ENCODE results near the gene ATP9B. TPM values are rescaled to one million over a fixed set of nuclear protein-coding genes. Genes with fewer than 3 reads are reported as not detected.

Gene ATP9B
- total RNA-seq, 4 donors from 2014 or later: 26.0 to 37.4 (median 30.5) TPM

- no peak for TF ChIP-seq POLR2AphosphoS5 (IDR thresholded peaks at IDR 0.05)
- TF ChIP-seq EP300 (IDR thresholded peaks at IDR 0.05): no peak
- TF ChIP-seq CTCF (IDR thresholded peaks at IDR 0.05): no peak
- no peak for TF ChIP-seq POLR2A (IDR thresholded peaks at IDR 0.05; ENCODE audit: low read depth)
- 94% methylated on average over 24 of the region's 30 CpGs for WGBS
- peaks cover 14 to 17% (median 14%) of the 10 kb centered on the region in 4 donors for H3K36me3 ChIP-seq
- intact Hi-C loops (cut with DNase I): no loop called here
- H3K9me3 ChIP-seq: no peaks in the 10 kb centered on the region
- peak overlapping the region in 3 of 4 donors; percentile 63 to 91 (median 91) for H3K27ac ChIP-seq (replicated peaks in 1 of 4)
- no peak overlapping the region for H3K4me3 ChIP-seq
- DNase-seq (ENCODE audit: extremely low spot score): no peak
- H3K27me3 ChIP-seq: no peaks in the 10 kb centered on the region
- H3K4me1 ChIP-seq: peaks cover 38 to 58% (median 52%) of the 10 kb centered on the region in 4 donors
Measured at GRCh38 chr18:79406708-79407107, 337.5 kb downstream of the ATP9B start.

GRCh38 chr18:79409313-79409712 lies 340.1 kb downstream of the ATP9B start:
- no peak overlapping the region for H3K27ac ChIP-seq (replicated peaks in 1 of 4)
- no peak overlapping the region for H3K4me3 ChIP-seq
- WGBS: 98% methylated on average over 3 of the region's 3 CpGs
- no peaks in the 10 kb centered on the region for H3K27me3 ChIP-seq
- intact Hi-C loops (cut with DNase I): no loop called here
- H3K36me3 ChIP-seq: peaks cover 26 to 43% (median 38%) of the 10 kb centered on the region in 4 donors
- no peaks in the 10 kb centered on the region for H3K9me3 ChIP-seq
- no peak for TF ChIP-seq POLR2A (IDR thresholded peaks at IDR 0.05; ENCODE audit: low read depth)
- no peak for TF ChIP-seq CTCF (IDR thresholded peaks at IDR 0.05)
- no peak for TF ChIP-seq POLR2AphosphoS5 (IDR thresholded peaks at IDR 0.05)
- TF ChIP-seq EP300 (IDR thresholded peaks at IDR 0.05): no peak
- peaks cover 12 to 38% (median 33%) of the 10 kb centered on the region in 4 donors for H3K4me1 ChIP-seq
- DNase-seq (ENCODE audit: extremely low spot score): no peak

GRCh38 chr18:79410171-79410641 lies 341.0 kb downstream of the ATP9B start:
- Histone ChIP-seq H3K27ac (replicated peaks in 1 of 4) (no peak overlapping the region), H3K27me3 (no peaks in the 10 kb centered on the region), H3K36me3 (peaks cover 26 to 52% (median 42%) of the 10 kb centered on the region in 4 donors), H3K4me3 (no peak overlapping the region), H3K9me3 (no peaks in the 10 kb centered on the region), H3K4me1 (peaks cover 3 to 30% (median 24%) of the 10 kb centered on the region in 4 donors)
- TF ChIP-seq POLR2AphosphoS5 (IDR thresholded peaks at IDR 0.05) (no peak), EP300 (IDR thresholded peaks at IDR 0.05) (no peak), CTCF (IDR thresholded peaks at IDR 0.05) (no peak), POLR2A (IDR thresholded peaks at IDR 0.05; ENCODE audit: low read depth) (no peak)
- 95% methylated on average over 30 of the region's 30 CpGs for WGBS
- DNase-seq (ENCODE audit: extremely low spot score): no peak
- intact Hi-C loops (cut with DNase I): no loop called here

- H3K4me1 ChIP-seq: peaks cover 0 to 22% (median 16%) of the 10 kb centered on the region in 4 donors
- WGBS: 95% methylated on average over 51 of the region's 84 CpGs
- intact Hi-C loops (cut with DNase I): no loop called here
- DNase-seq (ENCODE audit: extremely low spot score): no peak
- no peak overlapping the region for H3K27ac ChIP-seq (replicated peaks in 1 of 4)
- H3K9me3 ChIP-seq: no peaks in the 10 kb centered on the region
- no peak overlapping the region for H3K4me3 ChIP-seq
- H3K27me3 ChIP-seq: no peaks in the 10 kb centered on the region
- H3K36me3 ChIP-seq: peaks cover 26 to 52% (median 42%) of the 10 kb centered on the region in 4 donors
- TF ChIP-seq POLR2A (IDR thresholded peaks at IDR 0.05; ENCODE audit: low read depth) (no peak), EP300 (IDR thresholded peaks at IDR 0.05) (no peak), CTCF (IDR thresholded peaks at IDR 0.05) (no peak), POLR2AphosphoS5 (IDR thresholded peaks at IDR 0.05) (no peak)
Measured at GRCh38 chr18:79410731-79411613, 341.8 kb downstream of the ATP9B start.
